H1 (cell line): ENCODE data around the gene HENMT1. TPM values are rescaled to one million over a fixed set of nuclear protein-coding genes. Genes with fewer than 3 reads are reported as not detected.

ENCODE experiments used
- SIN3A ChIP-seq, 2 experiments: IDR thresholded peaks in 1 of 2; conservative IDR thresholded peaks in 1 of 2; 2 replicates each; pipeline ENCODE4 v1.6.1; 2011 to 2012; ENCODE audit warnings: low read length in 2 of 2, improper control_type of control experiment in 1 of 2, low read depth in 1 of 2, mild to moderate bottlenecking in 1 of 2
- polyA plus RNA-seq, 7 experiments: library from polyadenylated mRNA; depleted of rRNA in 3 of 7; stranded (reverse) in 5 of 7; unstranded in 2 of 7; fragments of >200 nt in 5 of 7; fragments of 200-250 nt in 2 of 7; gene quantifications; 1 replicate in 5 of 7; 2 replicates in 1 of 7; 4 replicates in 1 of 7; pipeline versions ENCODE4 v1.2.1 to v1.2.3, GENCODE V29; 2011 to 2013; ENCODE audit warnings: missing spikeins in 2 of 7, mixed read lengths in 2 of 7
- total RNA-seq: library from RNA; stranded (reverse); fragmentation: NEBNext Ultra II Directional; extraction: Animal tissue kit (Norgen Biotek cat#: 25700); gene quantifications from 2 replicates; pipeline ENCODE4 v1.2.1, GENCODE V29; 2021

The HENMT1 gene
- total and polyA plus RNA-seq, 2 of the 8 experiments (the other 6 are each of a cell fraction or from before 2014, with no cell fraction given): 2.9 to 5.6 TPM

- TF ChIP-seq SIN3A (conservative IDR thresholded peaks at IDR 0.05 in 1 of 2, IDR thresholded peaks at IDR 0.05 in 1 of 2; ENCODE audit: low read depth in 1 of 2, low read length in 2 of 2): no peak
Measured at GRCh38 chr1:108691128-108691941, 30.4 kb upstream of the HENMT1 start (continued).
